NCI-H146 treated with DMSO at 0.1 percent for 48 hours (cell line): ENCODE measurements around the gene THEMIS.

Experiments used
- DNase-seq: peaks from one replicate; lab custom pipeline; 2025; ENCODE audit not compliant: unreplicated experiment; lab: John Stamatoyannopoulos, UW

Gene THEMIS

GRCh38 chr6:127865108-127865507 is 35.8 kb downstream of the THEMIS start:
- no peak for DNase-seq

- no peak for DNase-seq
Observed at GRCh38 chr6:127864701-127865100, 36.2 kb downstream of the THEMIS start.

- DNase-seq = no peak
Observed at GRCh38 chr6:127860723-127861122, 40.1 kb downstream of the THEMIS start.

- DNase-seq = no peak
Observed at GRCh38 chr6:127859956-127860355, 40.9 kb downstream of the THEMIS start.

- DNase-seq = no peak
Observed at GRCh38 chr6:127858727-127859391, 42.0 kb downstream of the THEMIS start.

GRCh38 chr6:127857051-127857637 is 43.7 kb downstream of the THEMIS start:
- no peak for DNase-seq

- no peak for DNase-seq
Observed at GRCh38 chr6:127855542-127856159, 45.2 kb downstream of the THEMIS start.

- no peak for DNase-seq
Observed at GRCh38 chr6:127854009-127854408, 46.8 kb downstream of the THEMIS start.

GRCh38 chr6:127851197-127851596 is 49.7 kb downstream of the THEMIS start:
- DNase-seq = no peak

GRCh38 chr6:127845242-127845641 is 55.6 kb downstream of the THEMIS start:
- no peak for DNase-seq

- no peak for DNase-seq
Observed at GRCh38 chr6:127844529-127844928, 56.3 kb downstream of the THEMIS start.

GRCh38 chr6:127843582-127843981 is 57.3 kb downstream of the THEMIS start:
- no peak for DNase-seq

GRCh38 chr6:127842562-127842961 is 58.3 kb downstream of the THEMIS start:
- no peak for DNase-seq

GRCh38 chr6:127841811-127842210 is 59.0 kb downstream of the THEMIS start:
- no peak for DNase-seq

- DNase-seq = no peak
Observed at GRCh38 chr6:127834136-127834535, 66.7 kb downstream of the THEMIS start.

GRCh38 chr6:127833336-127833735 is 67.5 kb downstream of the THEMIS start:
- no peak for DNase-seq

- no peak for DNase-seq
Observed at GRCh38 chr6:127832381-127832780, 68.5 kb downstream of the THEMIS start.

- DNase-seq = no peak
Observed at GRCh38 chr6:127824061-127824460, 76.8 kb downstream of the THEMIS start.

- no peak for DNase-seq
Observed at GRCh38 chr6:127821431-127821830, 79.4 kb downstream of the THEMIS start.

GRCh38 chr6:127818149-127818548 is 82.7 kb downstream of the THEMIS start:
- peak; percentile 43 for DNase-seq

GRCh38 chr6:127816643-127817042 is 84.2 kb downstream of the THEMIS start:
- DNase-seq = peak; percentile 98

- DNase-seq = no peak
Observed at GRCh38 chr6:127813699-127814027, 87.2 kb downstream of the THEMIS start.
